ENCODE measurements around the gene TEX36.
"Not testable (repeated sequence)": the region's sequence is repeated elsewhere in the genome, so short reads cannot be mapped to it uniquely, and the experiment has no call there.

The TEX36 gene

GRCh38 chr10:125683063-125683462 is at the start of gene TEX36:
TEX36 (minus strand) TSS chr10:125683163; CDS start chr10:125682989, 174 bp downstream.
- DNase-seq (ENCODE audit: low read depth in 2 of 2) = no peak

DNA sequence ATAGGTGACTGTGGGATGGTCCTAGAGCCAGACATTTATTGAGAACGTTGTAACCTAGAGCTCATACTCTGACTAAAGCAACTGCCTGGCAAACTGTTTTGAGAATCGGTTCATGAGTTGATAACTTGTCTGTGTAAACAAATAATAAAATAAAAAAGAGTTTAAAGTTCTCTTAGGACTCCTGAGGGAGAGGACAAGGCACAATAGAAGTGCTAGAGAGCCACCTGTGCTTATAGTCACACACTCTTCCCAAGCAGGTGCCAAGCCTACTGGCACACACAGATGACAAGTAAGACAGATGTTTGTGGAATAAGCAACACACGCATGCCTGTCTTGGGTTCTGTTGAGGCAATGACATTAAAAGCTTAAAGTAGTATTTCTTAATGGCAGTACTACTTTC is 44.5 kb upstream of the TEX36 start:
- no peak for DNase-seq (ENCODE audit: low read depth in 2 of 2)

DNA sequence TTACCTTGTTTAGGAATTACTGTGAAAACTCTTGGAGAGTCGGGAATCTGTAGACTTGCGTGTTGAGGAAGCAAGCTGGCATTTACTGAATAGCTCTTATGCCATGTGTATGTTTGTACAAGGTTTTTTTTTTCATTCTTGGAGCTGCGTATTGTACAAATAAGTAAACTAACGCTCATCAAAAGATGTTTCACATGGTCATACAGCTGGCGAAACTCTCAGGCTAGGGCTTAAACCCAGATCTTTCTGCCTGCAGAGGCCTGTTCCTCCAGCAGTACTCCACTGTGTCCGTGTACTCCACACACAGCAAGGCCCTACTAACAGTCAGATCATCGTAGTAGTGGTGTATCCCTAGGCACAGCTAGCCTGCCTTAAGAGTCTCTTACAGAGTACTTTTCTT is 44.0 kb upstream of the TEX36 start:
- no peak for DNase-seq (ENCODE audit: low read depth in 2 of 2)

- no peak for DNase-seq (ENCODE audit: low read depth in 2 of 2)
Observed at GRCh38 chr10:125722811-125723210, 39.8 kb upstream of the TEX36 start.

DNA sequence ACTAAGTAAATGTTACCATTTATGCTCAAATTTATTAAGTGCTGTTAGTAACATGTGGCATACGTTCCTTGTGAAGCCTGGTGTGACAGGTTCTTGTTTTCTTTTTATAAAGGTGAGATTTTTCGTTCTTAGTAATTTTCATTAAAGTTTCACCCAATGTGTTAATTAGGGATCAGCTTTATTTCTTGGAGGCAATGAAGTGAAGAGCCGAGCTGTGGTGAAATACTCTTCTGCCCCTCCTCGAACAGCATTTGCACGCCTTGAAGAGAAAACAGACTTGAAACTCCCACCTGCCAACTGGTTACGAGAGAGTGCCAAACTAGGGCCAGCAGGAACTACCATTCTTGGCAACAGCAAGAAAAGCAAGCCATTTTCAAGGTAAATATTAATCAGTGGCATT is 38.1 kb upstream of the TEX36 start:
- no peak for DNase-seq (ENCODE audit: low read depth in 2 of 2)

DNA sequence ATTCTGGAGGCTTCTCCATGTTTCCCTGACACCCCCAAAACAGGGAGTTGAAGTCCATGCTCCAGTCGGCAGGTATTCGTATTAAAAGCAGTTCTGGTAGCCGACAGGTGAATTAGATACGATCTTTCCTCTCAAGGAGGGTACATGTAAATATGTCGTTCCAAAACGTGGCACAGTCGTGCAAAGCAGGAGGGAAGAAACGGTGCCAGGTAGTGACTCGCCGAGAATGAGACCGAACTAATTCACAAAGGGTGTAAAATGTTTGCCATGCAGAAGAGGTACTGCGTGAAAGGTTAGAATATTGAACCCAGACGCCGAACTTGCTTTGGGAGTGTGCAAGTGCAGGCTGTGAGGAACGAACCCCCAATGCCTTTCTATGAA is 37.0 kb upstream of the TEX36 start:
- DNase-seq (ENCODE audit: low read depth in 2 of 2) = no peak

GRCh38 chr10:125719173-125720001 is 36.4 kb upstream of the TEX36 start, which contains the start of gene EDRF1:
EDRF1 (plus strand) TSS chr10:125719709; CDS start chr10:125719808, 99 bp downstream.
- peak; percentile 95 to 96 for DNase-seq (ENCODE audit: low read depth in 2 of 2)

DNA sequence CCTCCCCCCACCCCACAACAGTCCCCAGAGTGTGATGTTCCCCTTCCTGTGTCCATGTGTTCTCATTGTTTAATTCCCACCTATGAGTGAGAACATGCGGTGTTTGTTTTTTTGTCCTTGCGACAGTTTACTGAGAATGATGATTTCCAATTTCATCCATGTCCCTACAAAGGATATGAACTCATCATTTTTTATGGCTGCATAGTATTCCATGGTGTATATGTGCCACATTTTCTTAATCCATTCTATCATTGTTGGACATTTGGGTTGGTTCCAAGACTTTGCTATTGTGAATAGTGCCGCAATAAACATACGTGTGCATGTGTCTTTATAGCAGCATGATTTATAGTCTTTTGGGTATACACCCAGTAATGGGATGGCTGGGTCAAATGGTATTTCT is 31.8 kb upstream of the TEX36 start:
- not testable (repeated sequence) for DNase-seq (ENCODE audit: low read depth in 2 of 2)

GRCh38 chr10:125711110-125711750 is 28.3 kb upstream of the TEX36 start:
- DNase-seq (ENCODE audit: low read depth in 2 of 2) = no peak

DNA sequence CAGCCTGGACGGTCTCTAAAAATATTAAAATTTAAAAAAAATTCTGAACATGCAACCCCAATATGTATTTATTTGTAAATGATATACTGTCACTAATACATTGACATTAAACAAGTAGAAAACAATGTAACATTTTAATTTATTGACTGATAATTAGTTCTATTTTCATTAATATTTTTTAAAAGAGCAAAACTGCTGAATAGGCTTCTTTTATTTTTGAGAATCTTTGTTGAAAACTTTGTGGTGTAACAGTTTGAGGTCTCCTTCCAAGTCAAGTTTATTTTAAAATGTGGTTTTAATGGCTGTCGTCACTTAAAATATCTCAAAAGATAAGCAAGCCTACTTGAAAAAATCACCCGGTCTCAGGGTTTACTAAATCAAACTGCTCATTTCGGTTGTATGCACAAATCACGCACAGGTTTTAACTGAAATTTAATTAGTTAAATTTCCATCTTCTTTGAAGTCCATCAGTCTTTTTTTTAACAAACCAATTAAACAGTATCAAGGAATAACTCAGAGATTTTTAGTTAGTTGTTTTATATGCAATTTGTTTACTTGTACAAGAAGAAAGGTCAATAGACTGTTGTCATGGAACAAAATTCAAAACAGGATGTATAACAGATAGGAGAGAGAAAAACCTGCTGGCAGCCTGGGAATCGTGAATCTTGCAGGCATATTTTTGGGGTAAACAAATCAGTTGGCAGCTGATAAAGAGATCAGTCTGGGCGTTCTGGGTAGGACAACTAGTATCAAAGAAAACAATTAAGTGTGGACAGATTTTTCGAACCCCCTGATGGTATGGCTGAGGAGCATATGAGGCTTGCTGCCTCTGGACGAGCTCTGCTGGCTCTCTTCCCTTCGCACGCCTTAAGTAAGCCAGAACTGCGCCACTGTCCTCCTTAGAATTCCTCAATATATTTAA is 26.9 kb upstream of the TEX36 start:
- no peak for DNase-seq (ENCODE audit: low read depth in 2 of 2)

DNA sequence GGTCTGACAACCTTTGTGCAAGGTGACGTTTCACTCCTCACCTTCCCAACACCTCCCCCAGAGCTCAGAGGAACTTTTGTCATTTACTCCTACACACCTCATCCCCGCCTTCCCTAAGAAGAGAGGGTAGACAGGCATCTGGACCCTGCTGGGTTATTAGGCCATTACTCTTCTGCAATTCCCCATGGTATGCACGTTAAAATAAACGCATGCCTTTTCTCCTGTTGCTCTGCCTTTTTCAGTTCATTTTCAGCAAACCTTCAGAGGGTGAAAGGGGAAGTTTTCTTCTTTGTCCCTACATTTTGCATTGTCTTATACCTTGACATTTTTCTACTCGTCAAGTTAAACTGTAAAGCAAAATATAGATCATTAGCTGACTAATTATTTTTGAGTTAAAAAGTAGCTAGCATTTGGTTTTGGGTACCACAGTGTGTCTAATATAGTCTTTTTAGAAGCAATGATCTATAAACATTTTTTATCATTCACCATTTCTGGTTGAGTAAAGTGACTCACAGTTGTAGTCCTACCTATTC is 26.1 kb upstream of the TEX36 start:
- no peak for DNase-seq (ENCODE audit: low read depth in 2 of 2)

DNA sequence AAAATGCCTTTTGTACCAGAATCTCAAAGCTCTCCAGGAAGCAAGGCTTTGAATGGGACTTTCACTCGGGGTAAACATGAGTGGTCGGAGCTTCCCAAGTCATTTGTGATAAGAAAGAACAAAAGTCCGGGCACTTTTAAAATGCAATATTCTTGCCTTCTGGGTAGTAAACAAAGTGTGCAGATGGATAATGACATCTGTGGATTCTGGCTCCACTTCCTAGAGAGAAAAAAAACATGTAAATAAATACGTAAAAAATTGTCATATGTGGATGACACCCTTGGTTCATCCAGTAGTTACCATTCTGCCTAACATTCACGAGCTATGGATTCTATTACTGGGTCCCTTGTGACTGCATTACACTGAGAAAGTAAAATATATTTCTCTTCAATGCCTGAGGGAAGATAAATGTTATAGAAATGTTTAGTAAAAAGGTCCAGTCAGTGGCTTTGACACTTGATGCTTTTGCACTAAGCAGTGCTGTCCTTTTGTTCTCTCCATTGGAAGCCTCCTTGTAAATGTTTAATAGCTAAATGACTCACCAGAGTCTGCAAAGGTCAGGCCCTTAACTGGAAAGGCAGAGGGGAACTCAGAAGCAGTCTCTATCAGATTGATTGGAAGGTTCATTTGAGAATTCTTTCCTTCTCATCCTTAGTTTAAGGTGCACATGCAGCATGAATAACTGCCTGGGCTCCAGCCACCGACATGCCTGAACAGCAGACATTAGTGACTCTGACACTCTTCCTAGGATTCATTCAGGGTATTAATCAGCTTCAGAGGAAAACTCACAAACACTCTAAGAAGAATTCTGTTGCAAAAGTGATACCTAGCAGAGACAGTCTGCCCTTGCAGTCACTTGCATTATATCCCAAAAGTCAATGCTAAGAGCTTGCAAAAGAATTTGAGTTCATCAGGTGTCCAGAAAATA is 24.8 kb upstream of the TEX36 start:
- no peak for DNase-seq (ENCODE audit: low read depth in 2 of 2)

DNA sequence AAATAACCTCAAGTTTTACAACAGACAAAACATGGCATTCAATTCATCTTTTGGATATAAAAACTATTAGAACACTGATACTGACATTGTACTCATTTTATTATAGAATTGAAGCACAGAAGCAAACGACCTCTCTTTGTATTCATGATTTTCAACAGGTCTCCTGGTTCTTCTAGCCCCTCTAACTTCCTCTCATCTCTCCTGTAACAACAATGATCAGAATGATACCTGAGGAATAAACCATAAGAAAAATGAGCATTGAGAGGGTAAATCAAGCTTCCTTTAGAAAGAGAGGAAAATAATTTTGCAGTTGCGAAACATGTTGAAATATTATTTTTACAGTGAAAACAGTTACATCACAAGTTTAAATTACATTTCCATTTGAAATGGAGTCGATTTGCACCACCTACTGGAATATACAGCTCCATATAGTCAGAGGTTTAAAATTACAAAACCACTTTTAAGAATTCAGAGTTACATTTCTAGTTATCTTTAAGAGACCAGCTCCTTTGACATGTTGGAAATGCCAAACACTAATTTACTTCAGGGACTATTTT is 17.5 kb upstream of the TEX36 start:
- DNase-seq (ENCODE audit: low read depth in 2 of 2) = peak; percentile 26 to 28

DNA sequence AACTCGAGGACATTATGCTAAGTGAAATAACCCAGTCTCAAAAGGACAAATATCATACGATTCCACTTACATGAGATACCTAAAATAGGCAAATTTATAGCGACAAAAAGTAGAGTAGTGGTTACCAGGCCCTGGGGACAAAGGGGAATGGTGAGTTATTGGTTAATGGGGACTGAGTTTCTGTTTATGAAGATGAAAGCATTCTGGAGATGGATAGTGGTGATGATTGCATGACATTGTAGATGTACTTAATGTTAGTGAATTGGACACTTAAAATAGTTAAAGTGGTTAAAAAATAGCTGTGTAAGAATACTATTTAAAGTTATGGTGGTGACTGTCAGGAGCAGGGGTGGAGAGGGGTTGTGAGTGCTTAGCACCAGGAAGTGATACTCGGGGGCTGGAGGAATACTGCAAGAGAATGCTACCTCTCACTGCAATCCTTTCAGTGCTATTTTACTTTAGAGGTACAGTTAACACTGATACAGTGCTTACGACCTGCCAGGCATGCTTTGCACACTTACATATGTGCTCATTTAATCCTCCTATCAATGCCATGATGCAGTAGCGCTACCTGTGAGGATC is 16.7 kb upstream of the TEX36 start:
- no peak for DNase-seq (ENCODE audit: low read depth in 2 of 2)

DNA sequence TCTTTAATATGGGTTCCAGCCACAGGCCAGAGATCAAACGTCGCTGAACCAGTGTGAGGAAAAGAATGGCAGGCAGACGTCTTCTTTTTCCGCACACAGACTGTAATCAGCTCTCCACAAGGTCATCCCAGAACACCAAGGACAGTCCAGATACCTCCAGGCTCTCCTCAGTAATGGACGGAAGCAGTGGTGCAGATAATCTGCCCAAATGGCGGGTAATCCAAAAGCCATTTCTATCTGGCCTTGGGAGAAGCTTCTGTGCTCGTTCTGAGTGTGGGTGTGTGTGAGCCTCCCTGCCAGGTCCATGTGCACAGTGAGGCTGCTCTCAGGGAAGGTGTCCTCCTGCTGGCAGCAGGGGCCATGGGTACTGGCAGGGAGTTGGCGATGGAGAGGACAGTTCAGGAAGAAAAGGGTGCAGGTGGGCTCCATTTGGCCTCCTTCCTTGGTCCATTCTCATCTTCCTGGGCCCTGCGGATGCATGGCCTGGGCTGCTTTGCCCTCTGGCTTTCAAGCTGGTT is 15.6 kb upstream of the TEX36 start:
- no peak for DNase-seq (ENCODE audit: low read depth in 2 of 2)

GRCh38 chr10:125696884-125697283 is 13.9 kb upstream of the TEX36 start:
- DNase-seq (ENCODE audit: low read depth in 2 of 2) = not testable (repeated sequence)

DNA sequence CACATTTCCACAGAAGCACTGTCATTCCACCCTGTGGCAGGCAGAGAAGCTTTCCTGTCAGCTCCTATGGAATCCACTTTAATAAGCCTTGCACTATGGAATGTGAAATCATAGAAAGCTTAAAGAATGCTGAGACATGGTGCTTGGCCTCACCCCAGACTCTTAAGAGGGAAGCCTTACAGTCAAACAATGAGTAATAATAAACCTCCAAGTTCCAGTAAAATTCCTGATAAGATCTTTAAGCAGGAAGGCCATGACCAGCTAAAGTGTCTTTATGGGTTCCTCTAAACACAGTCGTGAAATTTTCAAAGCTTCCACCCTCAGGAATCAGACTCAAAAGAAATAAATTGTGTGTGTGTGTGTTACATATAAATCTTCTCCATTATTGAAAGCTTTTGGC is 11.9 kb upstream of the TEX36 start:
- peak; percentile 89 for DNase-seq (ENCODE audit: low read depth in 2 of 2)

- no peak for DNase-seq (ENCODE audit: low read depth in 2 of 2)
Observed at GRCh38 chr10:125693524-125693847, 10.5 kb upstream of the TEX36 start.

GRCh38 chr10:125692601-125693523 is 9.9 kb upstream of the TEX36 start:
- DNase-seq (ENCODE audit: low read depth in 2 of 2) = peak; percentile 40 to 47
